MCF 10A (cell line): ENCODE results near the gene NKG7. TPM values are rescaled to one million over a fixed set of nuclear protein-coding genes. Genes with fewer than 3 reads are reported as not detected.

Experiments
- BruUV-seq: library from RNA; stranded (reverse); fragments of 400-500 nt; replicated peaks from 2 replicates; lab custom pipeline; 2021; lab: Mats Ljungman, UMichigan
- CTCF ChIA-PET: fragments of 300-600 bp; sonication (Branson Sonifier 250); formaldehyde crosslinking; extraction: SDS; loops from one replicate; lab custom pipeline; 2021; ENCODE audit warnings: antibody characterized with exemption, inconsistent platforms; lab: Yijun Ruan, JAX
- POLR2A ChIA-PET: fragments of 300-600, 350-650 bp; sonication (Branson Sonifier 250); formaldehyde crosslinking; extraction: SDS; loops from one replicate; lab custom pipeline; 2020; ENCODE audit warnings: antibody characterized with exemption, inconsistent platforms; lab: Yijun Ruan, JAX
- DNase-seq: peaks from one replicate; pipeline ENCODE4 v3.0.0-alpha.2; 2018; ENCODE audit not compliant: unreplicated experiment
- H3K27ac Mint-ChIP-seq: one replicate; pipeline ENCODE4 v1.8.0; 2022; ENCODE audit warnings: mild to moderate bottlenecking, low read depth, mixed read lengths; ENCODE audit not compliant: unreplicated experiment
- H3K27me3 Mint-ChIP-seq: one replicate; pipeline ENCODE4 v1.8.0; 2022; ENCODE audit warnings: mixed read lengths; ENCODE audit not compliant: insufficient read depth, unreplicated experiment
- H3K36me3 Mint-ChIP-seq: one replicate; pipeline ENCODE4 v1.8.0; 2022; ENCODE audit warnings: mild to moderate bottlenecking, moderate library complexity, mixed read lengths; ENCODE audit not compliant: insufficient read depth, unreplicated experiment
- H3K4me1 Mint-ChIP-seq: one replicate; pipeline ENCODE4 v1.8.0; 2022; ENCODE audit warnings: mixed read lengths; ENCODE audit not compliant: insufficient read depth, unreplicated experiment
- H3K4me3 Mint-ChIP-seq: one replicate; pipeline ENCODE4 v1.8.0; 2022; ENCODE audit warnings: mild to moderate bottlenecking, moderate library complexity, mixed read lengths; ENCODE audit not compliant: unreplicated experiment
- H3K9me3 Mint-ChIP-seq: one replicate; pipeline ENCODE4 v1.8.0; 2022; ENCODE audit warnings: mixed read lengths; ENCODE audit not compliant: unreplicated experiment
- intact Hi-C: fragments of 100-400 bp; cut with micrococcal nuclease; formaldehyde crosslinking; loops from 2 replicates; pipeline ENCODE4 v1.14.1; 2022
- total RNA-seq: library from RNA; stranded (reverse); gene quantifications from 2 replicates; pipeline ENCODE4 v1.2.3, GENCODE V29; 2022
- TF ChIP-seq, protein P1 (sequence below): fragments of 200-600 bp; IDR thresholded peaks from one replicate; pipeline ENCODE4 v1.8.0; 2022; ENCODE audit warnings: antibody characterized with exemption, mild to moderate bottlenecking; ENCODE audit not compliant: unreplicated experiment

NKG7 gene
- total RNA-seq, 1 experiment from 2014 or later: not detected

DNA sequence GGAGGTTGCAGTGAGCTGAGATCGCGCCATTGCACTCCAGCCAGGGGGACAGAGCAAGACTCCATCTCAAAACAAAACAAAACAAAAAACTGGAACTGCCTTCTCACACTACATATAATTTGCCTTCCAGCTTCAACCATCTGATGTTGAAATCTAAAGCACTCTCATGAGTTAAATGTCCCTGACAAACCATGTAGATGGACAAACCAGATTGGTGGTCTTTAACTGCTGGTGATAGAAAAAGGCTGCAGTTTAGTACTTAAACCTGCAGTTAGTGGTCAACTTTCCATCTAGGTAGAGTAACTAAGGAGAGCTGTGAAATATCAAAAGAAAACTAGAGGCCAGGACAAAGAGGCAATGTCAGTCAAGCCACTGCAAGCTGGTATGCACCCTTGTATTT is 23.7 kb upstream of the NKG7 start:
- CTCF ChIA-PET: interaction anchor here (0.6 to 4.9 kb wide), 13 partner anchors 13 to 264 kb away, joined by 3 to 28 read pairs (median 4); no protein-coding TSS in a partner anchor
- Mint-ChIP-seq H3K4me3 (no peak overlapping the region), H3K27ac (no peak overlapping the region), H3K4me1 (peaks cover 7% of the 10 kb centered on the region), H3K36me3 (no peaks in the 10 kb centered on the region), H3K9me3 (no peaks in the 10 kb centered on the region), H3K27me3 (no peaks in the 10 kb centered on the region)
- POLR2A ChIA-PET: interaction anchor here (0.6 to 1.6 kb wide), 2 partner anchors 10 to 218 kb away, joined by 3 read pairs; no protein-coding TSS in a partner anchor
- TF ChIP-seq, protein P1, sequence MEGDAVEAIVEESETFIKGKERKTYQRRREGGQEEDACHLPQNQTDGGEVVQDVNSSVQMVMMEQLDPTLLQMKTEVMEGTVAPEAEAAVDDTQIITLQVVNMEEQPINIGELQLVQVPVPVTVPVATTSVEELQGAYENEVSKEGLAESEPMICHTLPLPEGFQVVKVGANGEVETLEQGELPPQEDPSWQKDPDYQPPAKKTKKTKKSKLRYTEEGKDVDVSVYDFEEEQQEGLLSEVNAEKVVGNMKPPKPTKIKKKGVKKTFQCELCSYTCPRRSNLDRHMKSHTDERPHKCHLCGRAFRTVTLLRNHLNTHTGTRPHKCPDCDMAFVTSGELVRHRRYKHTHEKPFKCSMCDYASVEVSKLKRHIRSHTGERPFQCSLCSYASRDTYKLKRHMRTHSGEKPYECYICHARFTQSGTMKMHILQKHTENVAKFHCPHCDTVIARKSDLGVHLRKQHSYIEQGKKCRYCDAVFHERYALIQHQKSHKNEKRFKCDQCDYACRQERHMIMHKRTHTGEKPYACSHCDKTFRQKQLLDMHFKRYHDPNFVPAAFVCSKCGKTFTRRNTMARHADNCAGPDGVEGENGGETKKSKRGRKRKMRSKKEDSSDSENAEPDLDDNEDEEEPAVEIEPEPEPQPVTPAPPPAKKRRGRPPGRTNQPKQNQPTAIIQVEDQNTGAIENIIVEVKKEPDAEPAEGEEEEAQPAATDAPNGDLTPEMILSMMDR: no peak
- no TSS peak for BruUV-seq
- no peak for DNase-seq
- intact Hi-C loops: no loop called here

DNA sequence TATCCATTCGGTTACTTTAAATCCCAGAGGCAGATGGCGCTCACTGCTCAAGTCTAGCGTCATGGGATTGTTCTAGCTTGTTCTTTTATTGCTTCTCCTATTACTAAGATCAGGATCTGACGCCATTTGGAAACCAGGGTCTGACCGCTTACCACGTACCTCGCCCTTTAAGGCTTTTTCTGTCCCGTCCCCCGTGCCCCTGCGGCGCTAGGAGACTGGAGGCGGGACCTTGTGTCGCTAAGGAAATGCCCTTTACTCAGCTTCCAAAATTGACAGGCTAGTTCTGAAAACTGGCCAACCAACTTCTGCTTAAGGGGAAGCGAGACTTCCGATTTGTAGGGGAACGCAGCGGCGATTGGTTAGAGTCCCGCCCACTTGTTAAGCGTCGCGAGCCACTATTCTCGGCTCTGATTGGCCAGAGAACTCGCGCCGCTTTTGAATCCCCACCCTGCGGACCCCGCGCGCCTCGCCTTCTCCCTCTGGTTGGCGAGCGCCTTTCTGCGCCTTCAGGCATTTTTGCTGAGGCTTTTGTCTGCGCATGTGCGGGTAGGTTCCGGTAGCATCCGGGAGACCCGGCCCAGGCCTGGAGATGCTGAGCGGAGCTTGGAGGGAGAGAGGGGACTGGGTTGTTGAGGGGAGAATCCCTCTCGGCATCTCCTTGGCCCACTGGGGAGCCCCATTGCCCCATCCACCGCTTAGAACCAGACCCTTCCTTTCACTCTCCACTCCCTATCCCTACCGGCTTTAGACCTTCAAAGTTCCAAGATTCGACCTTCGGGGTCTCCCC is 21.8 kb upstream of the NKG7 start:
- Mint-ChIP-seq H3K4me3 (peak overlapping the region; percentile 82), H3K4me1 (peaks cover 7% of the 10 kb centered on the region), H3K27ac (peak overlapping the region; percentile 78), H3K27me3 (no peaks in the 10 kb centered on the region), H3K9me3 (no peaks in the 10 kb centered on the region), H3K36me3 (no peaks in the 10 kb centered on the region)
- intact Hi-C loops: loop anchor here (1.0 kb wide), 1 partner anchor 27 kb away; no protein-coding TSS in a partner anchor
- POLR2A ChIA-PET: interaction anchor here (0.5 to 1.9 kb wide), 8 partner anchors 9 to 883 kb away, joined by 3 to 11 read pairs (median 4); partner anchors contain the start of genes CLDND2 and JOSD2
- peak; percentile 100 for DNase-seq
- CTCF ChIA-PET: interaction anchor here (0.6 to 1.5 kb wide), 8 partner anchors 13 to 1632 kb away, joined by 3 to 5 read pairs (median 4); partner anchors contain the start of gene GARIN5A
- TF ChIP-seq, protein P1: no peak
- no TSS peak for BruUV-seq

DNA sequence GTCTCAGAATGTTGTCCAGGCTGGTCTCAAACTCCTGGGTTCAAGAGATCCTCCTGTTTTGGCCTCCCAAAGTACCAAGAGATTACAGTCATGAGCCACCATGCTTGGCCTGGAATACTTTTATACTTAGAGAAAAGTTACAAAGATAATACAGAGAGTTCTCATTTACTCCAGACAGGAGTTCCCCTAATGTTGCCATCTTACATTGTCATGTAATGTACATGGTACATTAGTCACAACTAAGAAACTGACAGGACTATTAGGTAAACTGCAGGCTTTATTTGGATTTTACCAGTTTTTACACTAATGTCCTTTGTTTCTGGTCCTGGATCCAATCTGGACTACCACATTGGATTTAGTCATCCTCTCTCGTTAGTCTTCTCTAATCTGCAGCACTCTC is 20.2 kb upstream of the NKG7 start:
- DNase-seq: no peak
- Mint-ChIP-seq H3K4me3 (no peak overlapping the region), H3K4me1 (peaks cover 7% of the 10 kb centered on the region), H3K9me3 (no peaks in the 10 kb centered on the region), H3K27ac (no peak overlapping the region), H3K27me3 (no peaks in the 10 kb centered on the region), H3K36me3 (no peaks in the 10 kb centered on the region)
- BruUV-seq: no TSS peak
- TF ChIP-seq, protein P1: no peak
- intact Hi-C loops: no loop called here
- CTCF ChIA-PET: interaction anchor here (0.7 kb wide), 1 partner anchor 87 kb away, joined by 5 read pairs; no protein-coding TSS in a partner anchor
- POLR2A ChIA-PET: no interaction called here

DNA sequence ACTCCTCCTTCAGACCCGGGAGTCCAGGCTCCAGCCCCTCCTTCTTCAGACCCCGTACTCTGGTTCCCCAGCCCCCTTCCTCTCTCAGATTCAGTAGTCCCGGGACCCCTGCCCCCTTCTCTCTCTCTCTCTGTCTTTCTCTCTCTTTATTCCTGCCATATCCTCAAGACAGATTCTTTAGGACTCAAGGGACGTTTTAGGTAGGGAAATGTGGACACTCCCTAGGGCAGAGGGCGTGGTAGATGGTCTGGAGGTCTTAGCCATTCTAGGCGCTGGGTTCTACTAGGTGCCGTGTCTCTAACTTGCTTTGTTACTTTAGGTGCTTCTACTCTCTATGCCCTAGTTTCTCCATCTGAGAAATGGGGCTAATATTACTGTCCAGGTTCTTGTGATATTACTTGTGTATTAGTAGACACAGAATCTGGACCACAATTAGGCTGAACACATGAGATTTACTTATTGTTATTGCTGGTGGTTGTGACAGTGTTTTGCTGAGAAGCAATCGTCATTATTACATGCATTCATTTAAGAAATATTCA is 18.7 kb upstream of the NKG7 start:
- CTCF ChIA-PET: interaction anchor here (0.8 kb wide), 2 partner anchors 386 to 390 kb away, joined by 3 read pairs; no protein-coding TSS in a partner anchor

More for the DNA sequence above, 18.7 kb upstream of the NKG7 start:
- Mint-ChIP-seq H3K4me3 (no peak overlapping the region), H3K27ac (peak overlapping the region; percentile 7), H3K4me1 (peaks cover 7% of the 10 kb centered on the region), H3K27me3 (no peaks in the 10 kb centered on the region), H3K9me3 (no peaks in the 10 kb centered on the region), H3K36me3 (no peaks in the 10 kb centered on the region)
- POLR2A ChIA-PET: no interaction called here
- intact Hi-C loops: no loop called here
- DNase-seq: no peak
- TF ChIP-seq, protein P1: no peak
- BruUV-seq: no TSS peak
